ENCODE results near the gene SLC30A1.
A peak's percentile ranks its signal among the peaks of the same experiment; 100 is the strongest.
"Not testable (repeated sequence)": the region's sequence is repeated elsewhere in the genome, so short reads cannot be mapped to it uniquely, and the experiment has no call there.

The SLC30A1 gene, protein sequence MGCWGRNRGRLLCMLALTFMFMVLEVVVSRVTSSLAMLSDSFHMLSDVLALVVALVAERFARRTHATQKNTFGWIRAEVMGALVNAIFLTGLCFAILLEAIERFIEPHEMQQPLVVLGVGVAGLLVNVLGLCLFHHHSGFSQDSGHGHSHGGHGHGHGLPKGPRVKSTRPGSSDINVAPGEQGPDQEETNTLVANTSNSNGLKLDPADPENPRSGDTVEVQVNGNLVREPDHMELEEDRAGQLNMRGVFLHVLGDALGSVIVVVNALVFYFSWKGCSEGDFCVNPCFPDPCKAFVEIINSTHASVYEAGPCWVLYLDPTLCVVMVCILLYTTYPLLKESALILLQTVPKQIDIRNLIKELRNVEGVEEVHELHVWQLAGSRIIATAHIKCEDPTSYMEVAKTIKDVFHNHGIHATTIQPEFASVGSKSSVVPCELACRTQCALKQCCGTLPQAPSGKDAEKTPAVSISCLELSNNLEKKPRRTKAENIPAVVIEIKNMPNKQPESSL

GRCh38 chr1:211578640-211579439 lies at the start of gene SLC30A1:
Gene SLC30A1 (minus strand): TSS chr1:211579161. CDS start chr1:211578612, 549 bp downstream.
- Histone ChIP-seq H3K27ac (ENCODE audit: poor library complexity, severe bottlenecking) (peak within 1 kb of the TSS; percentile 68), H3K4me3 (ENCODE audit: severe bottlenecking) (peak within 1 kb of the TSS; percentile 62), H3K27me3 (ENCODE audit: insufficient read depth, poor library complexity, severe bottlenecking) (no peaks in the 10 kb centered on the region), H3K9me3 (ENCODE audit: severe bottlenecking) (no peaks in the 10 kb centered on the region), H3K4me1 (ENCODE audit: insufficient read depth, poor library complexity, severe bottlenecking) (peaks cover 12% of the 10 kb centered on the region), H3K36me3 (ENCODE audit: low read depth) (peaks cover 21% of the 10 kb centered on the region)
- peak; percentile 92 for DNase-seq (ENCODE audit: low spot score)
- TF ChIP-seq, protein P1, sequence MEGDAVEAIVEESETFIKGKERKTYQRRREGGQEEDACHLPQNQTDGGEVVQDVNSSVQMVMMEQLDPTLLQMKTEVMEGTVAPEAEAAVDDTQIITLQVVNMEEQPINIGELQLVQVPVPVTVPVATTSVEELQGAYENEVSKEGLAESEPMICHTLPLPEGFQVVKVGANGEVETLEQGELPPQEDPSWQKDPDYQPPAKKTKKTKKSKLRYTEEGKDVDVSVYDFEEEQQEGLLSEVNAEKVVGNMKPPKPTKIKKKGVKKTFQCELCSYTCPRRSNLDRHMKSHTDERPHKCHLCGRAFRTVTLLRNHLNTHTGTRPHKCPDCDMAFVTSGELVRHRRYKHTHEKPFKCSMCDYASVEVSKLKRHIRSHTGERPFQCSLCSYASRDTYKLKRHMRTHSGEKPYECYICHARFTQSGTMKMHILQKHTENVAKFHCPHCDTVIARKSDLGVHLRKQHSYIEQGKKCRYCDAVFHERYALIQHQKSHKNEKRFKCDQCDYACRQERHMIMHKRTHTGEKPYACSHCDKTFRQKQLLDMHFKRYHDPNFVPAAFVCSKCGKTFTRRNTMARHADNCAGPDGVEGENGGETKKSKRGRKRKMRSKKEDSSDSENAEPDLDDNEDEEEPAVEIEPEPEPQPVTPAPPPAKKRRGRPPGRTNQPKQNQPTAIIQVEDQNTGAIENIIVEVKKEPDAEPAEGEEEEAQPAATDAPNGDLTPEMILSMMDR (IDR thresholded peaks at IDR 0.05; ENCODE audit: poor library complexity, severe bottlenecking): no peak
- peak; percentile 86 for ATAC-seq (ENCODE audit: low read depth)

GRCh38 chr1:211628417-211628816 lies 49.5 kb upstream of the SLC30A1 start:
- Histone ChIP-seq H3K36me3 (ENCODE audit: low read depth) (no peaks in the 10 kb centered on the region), H3K4me1 (ENCODE audit: insufficient read depth, poor library complexity, severe bottlenecking) (no peaks in the 10 kb centered on the region), H3K27me3 (ENCODE audit: insufficient read depth, poor library complexity, severe bottlenecking) (no peaks in the 10 kb centered on the region), H3K27ac (ENCODE audit: poor library complexity, severe bottlenecking) (no peak overlapping the region), H3K9me3 (ENCODE audit: severe bottlenecking) (no peaks in the 10 kb centered on the region), H3K4me3 (ENCODE audit: severe bottlenecking) (no peak overlapping the region)
- no peak for ATAC-seq (ENCODE audit: low read depth)
- DNase-seq (ENCODE audit: low spot score): no peak
- TF ChIP-seq, protein P1 (IDR thresholded peaks at IDR 0.05; ENCODE audit: poor library complexity, severe bottlenecking): no peak

- DNase-seq (ENCODE audit: low spot score) (no peak), ATAC-seq (ENCODE audit: low read depth) (no peak)
- Histone ChIP-seq H3K36me3 (ENCODE audit: low read depth) (no peaks in the 10 kb centered on the region), H3K4me1 (ENCODE audit: insufficient read depth, poor library complexity, severe bottlenecking) (no peaks in the 10 kb centered on the region), H3K27ac (ENCODE audit: poor library complexity, severe bottlenecking) (no peak overlapping the region), H3K27me3 (ENCODE audit: insufficient read depth, poor library complexity, severe bottlenecking) (no peaks in the 10 kb centered on the region), H3K9me3 (ENCODE audit: severe bottlenecking) (no peaks in the 10 kb centered on the region), H3K4me3 (ENCODE audit: severe bottlenecking) (no peak overlapping the region)
- TF ChIP-seq, protein P1 (IDR thresholded peaks at IDR 0.05; ENCODE audit: poor library complexity, severe bottlenecking): no peak
These were observed 48.3 kb upstream of the SLC30A1 start for GRCh38 chr1:211627259-211627658.

DNA sequence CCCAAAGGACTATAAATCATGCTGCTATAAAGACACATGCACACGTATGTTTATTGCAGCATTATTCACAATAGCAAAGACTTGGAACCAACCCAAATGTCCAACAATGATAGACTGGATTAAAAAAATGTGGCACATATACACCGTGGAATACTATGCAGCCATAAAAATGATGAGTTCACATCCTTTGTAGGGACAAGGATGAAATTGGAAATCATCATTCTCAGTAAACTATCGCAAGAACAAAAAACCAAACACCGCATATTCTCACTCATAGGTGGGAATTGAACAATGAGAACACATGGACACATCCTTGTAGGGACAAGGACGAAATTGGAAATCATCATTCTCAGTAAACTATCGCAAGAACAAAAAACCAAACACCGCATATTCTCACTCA lies 46.9 kb upstream of the SLC30A1 start:
- not testable (repeated sequence) for H3K27ac ChIP-seq (ENCODE audit: poor library complexity, severe bottlenecking); H3K9me3 ChIP-seq (ENCODE audit: severe bottlenecking); H3K4me3 ChIP-seq (ENCODE audit: severe bottlenecking); H3K36me3 ChIP-seq (ENCODE audit: low read depth); H3K27me3 ChIP-seq (ENCODE audit: insufficient read depth, poor library complexity, severe bottlenecking); DNase-seq (ENCODE audit: low spot score); H3K4me1 ChIP-seq (ENCODE audit: insufficient read depth, poor library complexity, severe bottlenecking); ATAC-seq (ENCODE audit: low read depth)

DNA sequence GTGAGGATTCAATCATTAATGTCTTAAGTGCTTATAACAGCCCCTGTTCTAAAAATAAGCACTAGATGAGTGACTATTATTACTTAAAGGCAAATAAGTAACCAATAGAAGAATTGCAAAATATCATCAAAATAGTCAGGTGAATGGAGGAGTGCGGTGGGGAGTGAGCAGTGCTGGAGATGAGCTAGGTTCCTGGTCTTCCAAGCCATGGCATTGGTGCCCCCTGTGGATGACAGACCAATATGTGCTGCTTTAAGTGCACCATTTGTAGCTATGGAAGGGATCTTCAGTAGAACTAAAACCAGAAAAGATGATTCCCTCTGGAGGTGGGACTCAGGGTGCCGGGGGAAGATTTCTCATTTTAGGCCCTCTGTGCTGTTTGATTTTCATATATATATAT lies 46.1 kb upstream of the SLC30A1 start:
- no peaks in the 10 kb centered on the region for H3K9me3 ChIP-seq (ENCODE audit: severe bottlenecking)
- TF ChIP-seq, protein P1 (IDR thresholded peaks at IDR 0.05; ENCODE audit: poor library complexity, severe bottlenecking): no peak
- no peak overlapping the region for H3K27ac ChIP-seq (ENCODE audit: poor library complexity, severe bottlenecking)
- DNase-seq (ENCODE audit: low spot score) (no peak), ATAC-seq (ENCODE audit: low read depth) (peak; percentile 52; the same call in 1 of the 3 replicates)
- H3K4me1 ChIP-seq (ENCODE audit: insufficient read depth, poor library complexity, severe bottlenecking): no peaks in the 10 kb centered on the region
- no peaks in the 10 kb centered on the region for H3K36me3 ChIP-seq (ENCODE audit: low read depth)
- H3K4me3 ChIP-seq (ENCODE audit: severe bottlenecking): no peak overlapping the region
- H3K27me3 ChIP-seq (ENCODE audit: insufficient read depth, poor library complexity, severe bottlenecking): no peaks in the 10 kb centered on the region
